ENCODE measurements around the gene SLC25A42. TPM values are rescaled to one million over a fixed set of nuclear protein-coding genes. Genes with fewer than 3 reads are reported as not detected.

SLC25A42 gene
- total and polyA plus RNA-seq, 2 of the 13 experiments (the other 11 are each of a cell fraction or from before 2014, with no cell fraction given), result 12.8 to 18.3 TPM

DNA sequence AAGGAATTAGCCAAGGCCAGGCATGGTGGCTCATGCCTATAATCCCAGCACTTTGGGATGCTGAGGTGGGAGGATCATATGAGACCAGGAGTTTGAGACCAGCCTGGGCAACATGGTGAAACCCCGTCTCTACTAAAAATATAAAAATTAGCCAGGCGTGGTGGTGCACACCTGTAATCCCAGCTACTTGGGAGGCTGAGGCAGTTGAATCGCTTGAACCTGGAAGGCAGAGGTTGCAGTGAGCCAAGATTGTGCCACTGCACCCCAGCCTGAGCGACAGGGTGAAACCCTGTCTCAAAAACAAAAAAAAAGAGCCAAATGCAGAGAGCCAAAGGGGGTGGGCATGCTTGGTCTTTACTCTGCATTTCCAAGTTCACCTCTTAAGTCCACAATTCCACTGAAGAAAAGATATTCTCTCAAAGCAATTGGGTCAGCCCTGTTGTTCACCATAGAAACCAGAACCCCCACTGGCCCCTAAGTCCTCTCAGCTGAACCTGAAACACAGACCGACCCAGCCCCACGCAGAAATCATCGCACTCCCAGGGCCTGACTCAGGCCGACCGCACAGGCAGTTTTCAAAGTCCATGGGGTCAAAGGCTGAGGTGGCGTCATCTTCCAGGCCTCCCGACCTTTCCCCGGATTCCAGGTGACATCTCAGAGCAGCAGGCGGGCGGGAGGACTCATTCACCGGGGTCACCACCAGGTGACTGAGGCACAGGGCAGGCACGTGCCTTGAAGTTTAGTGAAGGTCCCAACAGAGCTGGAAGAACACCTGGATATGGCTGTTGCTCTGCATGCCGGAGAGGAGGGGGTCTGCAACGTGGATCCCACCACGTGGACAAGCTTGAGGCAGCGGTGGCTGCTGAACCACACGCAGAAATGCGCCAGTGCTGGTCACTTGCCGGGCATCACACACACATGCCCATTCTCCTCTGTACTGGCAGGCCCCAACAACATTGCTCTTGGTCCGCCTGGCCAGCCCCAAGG lies 33.1 kb downstream of the SLC25A42 start (continued):
- TF ChIP-seq, protein P1, sequence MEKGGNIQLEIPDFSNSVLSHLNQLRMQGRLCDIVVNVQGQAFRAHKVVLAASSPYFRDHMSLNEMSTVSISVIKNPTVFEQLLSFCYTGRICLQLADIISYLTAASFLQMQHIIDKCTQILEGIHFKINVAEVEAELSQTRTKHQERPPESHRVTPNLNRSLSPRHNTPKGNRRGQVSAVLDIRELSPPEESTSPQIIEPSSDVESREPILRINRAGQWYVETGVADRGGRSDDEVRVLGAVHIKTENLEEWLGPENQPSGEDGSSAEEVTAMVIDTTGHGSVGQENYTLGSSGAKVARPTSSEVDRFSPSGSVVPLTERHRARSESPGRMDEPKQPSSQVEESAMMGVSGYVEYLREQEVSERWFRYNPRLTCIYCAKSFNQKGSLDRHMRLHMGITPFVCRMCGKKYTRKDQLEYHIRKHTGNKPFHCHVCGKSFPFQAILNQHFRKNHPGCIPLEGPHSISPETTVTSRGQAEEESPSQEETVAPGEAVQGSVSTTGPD (CRISPR knock-in tag; IDR thresholded peaks at IDR 0.05), result no peak; the same call in 1 of the 2 replicates
- TF ChIP-seq ZNF614 (CRISPR knock-in tag; IDR thresholded peaks at IDR 0.05; ENCODE audit: borderline replicate concordance) (peak; percentile 94; the same call in 1 of the 2 replicates), MED13 (CRISPR knock-in tag; IDR thresholded peaks at IDR 0.05) (peak; percentile 82; the same call in 1 of the 2 replicates), NKX3-1 (CRISPR knock-in tag; IDR thresholded peaks at IDR 0.05) (peak; percentile 87), ZNF782 (CRISPR knock-in tag; IDR thresholded peaks at IDR 0.05; ENCODE audit: borderline replicate concordance) (no peak; the same call in 1 of the 2 replicates), SMYD3 (CRISPR knock-in tag; IDR thresholded peaks at IDR 0.05) (peak; percentile 53; the same call in 1 of the 2 replicates), SNAPC2 (CRISPR knock-in tag; IDR thresholded peaks at IDR 0.05) (peak; percentile 96), SMAD1 (CRISPR knock-in tag; IDR thresholded peaks at IDR 0.05; ENCODE audit: borderline replicate concordance, low read depth) (0 out of 2 replicates have a peak, but pooled peaks have one; percentile 24), CAMTA2 (CRISPR knock-in tag; IDR thresholded peaks at IDR 0.05; ENCODE audit: borderline replicate concordance) (no peak), ZMYM4 (CRISPR knock-in tag; IDR thresholded peaks at IDR 0.05) (peak; percentile 74), RBAK (CRISPR knock-in tag; IDR thresholded peaks at IDR 0.05) (no peak), ZNF761 (CRISPR knock-in tag; conservative IDR thresholded peaks at IDR 0.05) (no peak), NCOA1 (CRISPR knock-in tag; IDR thresholded peaks at IDR 0.05) (peak; percentile 91; the same call in 1 of the 2 replicates), ZNF879 (CRISPR knock-in tag; IDR thresholded peaks at IDR 0.05) (0 out of 2 replicates have a peak, but pooled peaks have one; percentile 33), HNF4A (CRISPR knock-in tag; IDR thresholded peaks at IDR 0.05) (peak; percentile 99), ZNF703 (CRISPR knock-in tag; IDR thresholded peaks at IDR 0.05; ENCODE audit: borderline replicate concordance) (no peak), CBX2 (IDR thresholded peaks at IDR 0.05; ENCODE audit: low read depth, low read length) (no peak), CBX2 (CRISPR knock-in tag; IDR thresholded peaks at IDR 0.05; ENCODE audit: low read depth) (no peak)
- TF ChIP-seq, protein P2, sequence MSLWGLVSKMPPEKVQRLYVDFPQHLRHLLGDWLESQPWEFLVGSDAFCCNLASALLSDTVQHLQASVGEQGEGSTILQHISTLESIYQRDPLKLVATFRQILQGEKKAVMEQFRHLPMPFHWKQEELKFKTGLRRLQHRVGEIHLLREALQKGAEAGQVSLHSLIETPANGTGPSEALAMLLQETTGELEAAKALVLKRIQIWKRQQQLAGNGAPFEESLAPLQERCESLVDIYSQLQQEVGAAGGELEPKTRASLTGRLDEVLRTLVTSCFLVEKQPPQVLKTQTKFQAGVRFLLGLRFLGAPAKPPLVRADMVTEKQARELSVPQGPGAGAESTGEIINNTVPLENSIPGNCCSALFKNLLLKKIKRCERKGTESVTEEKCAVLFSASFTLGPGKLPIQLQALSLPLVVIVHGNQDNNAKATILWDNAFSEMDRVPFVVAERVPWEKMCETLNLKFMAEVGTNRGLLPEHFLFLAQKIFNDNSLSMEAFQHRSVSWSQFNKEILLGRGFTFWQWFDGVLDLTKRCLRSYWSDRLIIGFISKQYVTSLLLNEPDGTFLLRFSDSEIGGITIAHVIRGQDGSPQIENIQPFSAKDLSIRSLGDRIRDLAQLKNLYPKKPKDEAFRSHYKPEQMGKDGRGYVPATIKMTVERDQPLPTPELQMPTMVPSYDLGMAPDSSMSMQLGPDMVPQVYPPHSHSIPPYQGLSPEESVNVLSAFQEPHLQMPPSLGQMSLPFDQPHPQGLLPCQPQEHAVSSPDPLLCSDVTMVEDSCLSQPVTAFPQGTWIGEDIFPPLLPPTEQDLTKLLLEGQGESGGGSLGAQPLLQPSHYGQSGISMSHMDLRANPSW (CRISPR knock-in tag; IDR thresholded peaks at IDR 0.05; ENCODE audit: borderline replicate concordance), result no peak
- TF ChIP-seq, protein P3, sequence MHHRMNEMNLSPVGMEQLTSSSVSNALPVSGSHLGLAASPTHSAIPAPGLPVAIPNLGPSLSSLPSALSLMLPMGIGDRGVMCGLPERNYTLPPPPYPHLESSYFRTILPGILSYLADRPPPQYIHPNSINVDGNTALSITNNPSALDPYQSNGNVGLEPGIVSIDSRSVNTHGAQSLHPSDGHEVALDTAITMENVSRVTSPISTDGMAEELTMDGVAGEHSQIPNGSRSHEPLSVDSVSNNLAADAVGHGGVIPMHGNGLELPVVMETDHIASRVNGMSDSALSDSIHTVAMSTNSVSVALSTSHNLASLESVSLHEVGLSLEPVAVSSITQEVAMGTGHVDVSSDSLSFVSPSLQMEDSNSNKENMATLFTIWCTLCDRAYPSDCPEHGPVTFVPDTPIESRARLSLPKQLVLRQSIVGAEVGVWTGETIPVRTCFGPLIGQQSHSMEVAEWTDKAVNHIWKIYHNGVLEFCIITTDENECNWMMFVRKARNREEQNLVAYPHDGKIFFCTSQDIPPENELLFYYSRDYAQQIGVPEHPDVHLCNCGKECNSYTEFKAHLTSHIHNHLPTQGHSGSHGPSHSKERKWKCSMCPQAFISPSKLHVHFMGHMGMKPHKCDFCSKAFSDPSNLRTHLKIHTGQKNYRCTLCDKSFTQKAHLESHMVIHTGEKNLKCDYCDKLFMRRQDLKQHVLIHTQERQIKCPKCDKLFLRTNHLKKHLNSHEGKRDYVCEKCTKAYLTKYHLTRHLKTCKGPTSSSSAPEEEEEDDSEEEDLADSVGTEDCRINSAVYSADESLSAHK (CRISPR knock-in tag; IDR thresholded peaks at IDR 0.05; ENCODE audit: borderline replicate concordance), result no peak

All from HepG2 (cell line).